ENCODE results near the gene TFF3.

Gene TFF3, protein sequence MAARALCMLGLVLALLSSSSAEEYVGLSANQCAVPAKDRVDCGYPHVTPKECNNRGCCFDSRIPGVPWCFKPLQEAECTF

DNA sequence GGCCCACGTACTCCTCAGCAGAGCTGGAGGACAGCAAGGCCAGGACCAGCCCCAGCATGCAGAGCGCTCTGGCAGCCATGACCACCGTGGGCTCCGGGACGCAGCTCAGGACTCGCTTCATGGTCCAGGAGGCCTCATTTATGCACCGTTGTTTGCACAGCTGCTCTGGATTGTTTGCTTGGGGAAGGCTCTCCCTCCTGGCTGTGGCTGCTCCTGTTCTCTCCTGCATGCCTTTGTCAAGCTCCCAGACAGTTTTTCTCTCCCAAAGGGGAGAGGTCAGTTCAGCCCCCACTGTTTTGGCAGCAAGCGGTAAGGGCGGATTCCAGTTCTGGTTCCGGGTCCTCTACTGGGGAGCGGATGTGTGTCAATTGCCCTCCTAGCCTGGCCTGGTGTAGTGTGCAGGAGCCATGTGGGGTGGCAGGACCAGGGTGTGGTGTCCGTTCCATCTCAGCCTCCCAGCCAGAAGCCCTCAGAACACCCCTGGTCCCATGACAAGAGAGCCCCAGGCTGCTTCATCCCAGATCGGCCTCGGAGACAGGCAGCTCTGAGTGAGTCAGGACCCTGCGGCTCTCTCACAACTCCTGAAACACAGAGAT is at the start of gene TFF3:
Gene TFF3 (minus strand): TSS at position 114 of the 596 bp plus-strand sequence. CDS start 35 bp downstream, at position 79.
- DNase-seq, result no peak

DNA sequence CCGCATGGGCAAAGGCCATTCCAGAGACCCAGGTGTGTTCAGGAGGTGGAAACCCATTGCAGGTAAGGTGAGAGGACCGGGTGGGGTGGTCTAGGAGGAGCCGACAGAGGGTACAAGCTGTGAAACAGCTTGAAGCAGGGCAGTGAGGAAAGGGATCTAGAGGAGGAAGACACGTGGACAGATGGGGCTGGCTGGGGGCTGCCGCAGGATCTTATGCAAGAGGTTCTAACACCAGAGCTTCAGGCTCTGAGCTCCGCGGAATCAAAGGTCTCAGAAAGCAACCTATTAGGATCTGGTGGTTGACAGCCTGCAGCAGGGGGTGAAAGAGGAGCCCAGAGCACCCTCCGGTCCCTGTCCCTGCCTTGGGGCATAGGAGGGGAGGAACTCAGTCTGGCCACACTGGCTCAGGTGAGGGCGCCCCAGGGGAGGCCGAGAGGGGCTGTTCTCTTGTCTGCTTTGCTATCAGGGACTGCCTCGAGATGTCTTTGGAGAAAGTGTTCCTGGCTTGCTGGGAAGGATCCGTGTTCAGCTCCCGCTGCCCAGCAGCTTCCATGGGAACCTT is 49.2 kb upstream of the TFF3 start:
- DNase-seq, result no peak

DNA sequence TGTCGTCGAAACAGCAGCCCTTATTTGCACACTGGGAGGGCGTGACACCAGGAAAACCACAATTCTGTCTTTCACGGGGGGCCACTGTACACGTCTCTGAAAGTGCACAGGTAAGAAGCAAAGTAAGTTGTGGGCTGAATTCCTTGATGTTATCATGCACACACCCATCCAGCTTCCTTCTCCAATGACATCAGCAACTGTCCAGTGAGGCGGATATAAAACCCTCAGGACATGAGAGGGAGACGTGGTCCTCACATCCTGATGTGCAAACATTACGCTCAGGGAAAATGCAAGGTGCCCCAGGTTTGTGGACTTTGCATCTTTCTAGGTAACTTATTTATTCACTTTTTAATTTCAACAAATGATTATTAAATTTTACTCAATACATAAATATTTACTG is 48.1 kb upstream of the TFF3 start:
- no peak for DNase-seq

DNA sequence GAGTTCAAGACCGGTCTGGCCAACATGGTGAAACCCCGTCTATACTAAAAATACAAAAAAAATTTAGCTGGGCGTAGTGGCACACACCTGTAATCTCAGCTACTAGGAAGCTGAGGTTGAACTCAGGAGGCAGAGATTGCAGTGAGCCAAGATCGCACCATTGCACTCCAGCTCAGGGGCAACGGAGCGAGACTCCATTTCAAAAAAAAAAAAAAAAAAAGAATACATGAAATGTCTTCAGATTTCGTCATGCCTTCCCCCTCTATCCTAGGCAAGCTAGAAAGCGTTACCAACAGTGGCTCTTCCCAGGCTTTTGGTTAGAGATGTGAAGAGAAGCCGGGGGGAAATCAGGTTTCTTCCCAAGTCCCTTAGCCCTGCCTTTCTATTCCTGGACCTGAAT is 47.5 kb upstream of the TFF3 start:
- no peak for DNase-seq

DNA sequence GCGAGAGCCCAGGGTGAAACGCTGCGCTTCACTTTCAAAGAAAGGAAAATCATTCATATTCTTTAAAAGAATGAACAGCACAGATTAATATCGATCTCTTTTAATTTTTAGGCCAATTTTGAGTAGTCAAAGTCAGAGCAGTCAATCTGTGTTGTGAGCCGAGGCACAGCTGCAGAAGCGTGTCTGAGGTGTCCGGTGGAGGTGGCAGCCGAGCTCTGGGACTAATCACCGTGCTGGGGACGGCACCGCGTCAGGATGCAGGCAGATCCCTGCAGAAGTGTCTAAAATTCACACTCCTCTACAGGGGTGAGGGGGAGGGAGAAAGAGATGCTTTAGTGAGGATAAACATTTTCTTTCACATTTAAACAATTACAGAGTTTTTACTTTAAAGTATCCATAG is 47.0 kb upstream of the TFF3 start:
- DNase-seq, result no peak

DNA sequence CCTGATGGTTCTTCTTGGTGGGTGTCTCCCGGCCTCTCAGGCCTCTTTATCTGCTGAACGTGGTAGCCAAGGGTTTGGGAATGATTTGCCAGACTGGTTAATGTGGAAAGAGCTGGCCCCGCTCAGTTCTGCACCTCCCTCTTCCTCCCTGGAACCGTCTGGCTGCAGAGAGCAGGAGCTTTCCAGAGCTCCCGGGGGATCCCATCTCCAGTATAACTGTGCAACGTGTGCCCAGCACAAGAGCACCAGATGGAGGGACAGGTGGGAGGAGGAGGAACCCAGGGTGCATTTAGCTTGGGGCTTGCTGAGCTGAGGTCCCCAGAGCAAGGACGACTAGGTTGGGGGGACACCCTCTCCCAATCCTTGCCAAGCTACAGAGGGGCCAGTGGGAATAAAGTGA is 46.1 kb upstream of the TFF3 start:
- no peak for DNase-seq

DNA sequence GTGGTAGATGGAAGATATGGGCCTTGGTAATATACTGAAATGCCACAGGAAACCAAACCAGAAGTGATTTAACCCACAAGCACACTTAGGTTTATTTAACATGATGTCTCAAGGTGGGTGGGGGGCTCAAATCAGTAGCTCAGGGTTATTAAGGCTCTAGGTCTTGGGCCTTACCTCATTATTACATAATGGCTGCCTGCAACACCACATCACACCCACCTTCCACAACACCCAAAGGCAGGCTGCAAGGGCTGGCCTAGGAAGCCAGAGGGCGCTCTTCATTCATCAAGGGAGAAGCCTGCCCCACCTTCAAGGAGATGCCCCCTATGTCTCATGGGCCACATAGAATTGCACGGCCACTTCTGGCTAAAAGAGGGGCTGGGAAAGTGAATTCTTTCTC is 45.1 kb upstream of the TFF3 start:
- no peak for DNase-seq

DNA sequence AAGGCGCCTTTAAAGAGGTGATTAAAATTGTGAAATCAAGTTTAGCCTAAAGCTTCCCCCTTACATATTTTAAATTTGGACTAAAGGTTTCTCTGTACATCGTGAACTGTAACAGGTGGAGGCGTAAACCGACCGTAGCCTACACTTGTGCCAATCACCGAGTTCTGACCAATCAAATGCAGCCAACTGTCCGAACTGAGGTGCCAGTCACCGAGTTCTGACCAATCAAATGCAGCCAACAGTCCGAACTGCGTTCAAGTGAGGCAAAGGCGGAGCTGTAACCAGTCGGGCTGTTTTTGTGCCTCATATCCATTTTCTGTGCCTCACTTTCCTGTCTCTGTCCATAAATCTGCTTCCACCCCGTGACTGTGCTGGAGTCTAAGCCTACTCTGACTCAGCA is 43.7 kb upstream of the TFF3 start:
- no peak for DNase-seq

DNA sequence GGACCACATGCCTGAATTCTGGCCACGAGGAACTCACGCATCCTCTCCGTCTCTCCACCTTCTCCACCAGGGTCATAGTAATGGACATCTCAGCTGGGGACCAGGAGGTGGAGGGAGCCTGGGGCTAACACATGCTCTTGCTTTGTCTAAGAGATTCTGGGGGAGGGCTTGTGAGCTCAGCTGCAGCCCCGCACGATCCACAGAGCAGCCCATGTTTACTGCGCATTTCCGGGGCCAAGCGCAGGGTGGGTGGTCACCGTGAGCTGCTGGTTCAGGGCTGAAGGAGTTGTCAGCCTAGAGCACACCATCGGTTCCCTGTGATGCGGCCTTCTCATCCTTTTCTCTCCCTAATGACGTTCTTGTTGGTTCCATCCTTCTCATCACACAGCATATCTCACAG is 43.1 kb upstream of the TFF3 start:
- no peak for DNase-seq

DNA sequence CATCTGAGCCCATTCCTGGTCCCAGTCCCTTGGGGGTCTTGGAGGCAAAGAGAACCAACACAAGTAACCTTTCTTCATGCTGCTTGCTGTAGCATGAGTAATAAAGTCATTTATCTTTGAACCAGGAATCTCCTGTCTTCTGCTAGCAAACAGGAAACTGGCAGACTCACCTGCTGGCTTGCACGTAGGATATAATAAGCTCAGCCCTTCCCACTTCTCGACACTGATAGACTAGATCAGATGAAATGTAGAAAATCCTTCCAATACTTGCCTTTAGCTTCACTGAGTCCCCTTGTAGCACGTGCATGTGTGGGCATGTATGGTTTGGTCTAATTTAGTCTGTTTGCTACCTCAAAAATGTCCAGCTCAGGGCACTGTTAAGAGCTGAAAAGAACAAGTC is 42.1 kb upstream of the TFF3 start:
- DNase-seq, result no peak

DNA sequence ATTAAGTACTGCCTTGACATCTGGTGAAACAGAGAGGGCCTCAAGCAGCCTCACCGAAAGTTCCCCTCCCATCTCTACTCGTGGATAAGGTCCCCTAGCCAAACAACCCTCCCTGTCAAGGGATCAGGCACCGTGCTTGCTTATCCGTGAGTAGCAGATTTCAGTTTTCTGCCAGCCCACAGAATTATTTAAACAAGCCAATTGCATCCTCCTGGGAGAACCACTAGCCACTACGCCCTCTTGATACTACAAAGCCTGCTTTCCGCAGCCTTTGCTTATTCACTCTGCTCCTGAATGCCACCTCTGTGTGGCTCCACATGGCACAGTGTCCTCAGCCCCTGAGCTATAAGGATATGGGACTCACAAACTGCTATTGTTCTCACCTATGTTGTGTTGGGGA is 41.4 kb upstream of the TFF3 start:
- no peak for DNase-seq

DNA sequence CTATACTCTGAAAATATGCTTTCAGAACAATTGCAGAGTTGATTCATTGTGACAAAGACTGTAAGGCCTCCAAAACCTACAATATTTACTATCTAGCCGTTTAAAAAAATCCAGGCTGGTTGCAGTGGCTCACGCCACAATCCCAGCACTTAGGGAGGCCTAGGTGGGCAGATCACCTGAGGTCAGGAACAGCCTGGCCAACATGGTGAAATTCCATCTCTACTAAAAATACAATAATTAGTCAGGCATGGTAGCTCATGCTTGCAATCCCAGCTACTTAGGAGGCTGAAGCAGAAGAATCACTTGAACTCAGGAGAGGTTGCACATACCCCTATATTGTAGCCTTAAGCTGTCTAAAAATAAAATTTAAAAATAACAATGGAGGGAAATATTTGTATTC is 40.8 kb upstream of the TFF3 start:
- DNase-seq, result no peak

DNA sequence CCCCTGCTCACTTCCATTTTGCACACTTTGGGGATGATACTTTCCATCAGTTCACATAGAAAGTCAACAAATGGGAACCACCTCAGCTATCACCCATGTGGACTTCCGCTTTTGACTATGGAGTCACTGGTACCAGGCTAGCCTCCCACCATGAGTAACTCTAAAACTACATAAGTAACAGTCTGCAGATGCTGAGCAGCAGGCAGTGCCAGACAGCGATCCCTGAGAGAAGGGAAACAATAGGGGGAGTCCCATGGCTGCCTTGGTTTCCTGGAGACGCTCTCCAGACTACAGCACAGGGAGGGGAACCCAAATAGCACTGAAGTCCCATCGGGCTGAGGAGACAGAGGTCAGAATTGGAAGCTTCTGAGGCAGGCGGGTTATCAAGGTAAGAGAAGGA is 38.4 kb upstream of the TFF3 start:
- DNase-seq, result no peak

DNA sequence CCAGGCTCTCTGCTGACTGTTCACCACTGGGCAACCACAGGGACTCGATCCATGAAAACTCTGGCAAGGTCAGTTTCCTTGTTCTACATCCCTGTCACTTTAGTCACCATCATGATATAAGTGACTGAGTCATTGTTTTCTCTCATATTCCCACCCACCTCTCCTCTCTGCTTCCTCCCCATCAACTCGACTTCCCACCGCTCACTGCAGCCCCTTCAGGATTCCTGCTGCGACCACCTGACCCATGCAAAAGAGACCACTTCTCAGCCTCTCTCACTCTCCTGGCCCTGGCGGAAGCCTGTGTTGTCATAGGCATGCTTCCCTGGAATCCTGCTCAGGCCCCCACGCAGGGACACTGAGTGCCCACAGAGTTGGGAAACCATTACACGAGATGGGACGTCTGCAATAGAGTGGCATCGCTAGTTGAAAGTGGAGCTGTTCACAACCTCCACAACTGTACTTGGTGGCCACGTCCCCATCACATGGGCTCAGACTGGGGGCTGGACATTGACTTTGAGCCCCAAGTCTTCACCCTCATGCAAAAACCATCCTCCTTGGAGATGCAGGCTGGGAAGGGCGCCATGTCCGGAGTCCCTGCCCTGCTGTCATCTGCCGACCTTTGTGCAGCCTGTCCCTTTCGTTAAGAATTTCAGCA is 37.4 kb upstream of the TFF3 start:
- no peak for DNase-seq

DNA sequence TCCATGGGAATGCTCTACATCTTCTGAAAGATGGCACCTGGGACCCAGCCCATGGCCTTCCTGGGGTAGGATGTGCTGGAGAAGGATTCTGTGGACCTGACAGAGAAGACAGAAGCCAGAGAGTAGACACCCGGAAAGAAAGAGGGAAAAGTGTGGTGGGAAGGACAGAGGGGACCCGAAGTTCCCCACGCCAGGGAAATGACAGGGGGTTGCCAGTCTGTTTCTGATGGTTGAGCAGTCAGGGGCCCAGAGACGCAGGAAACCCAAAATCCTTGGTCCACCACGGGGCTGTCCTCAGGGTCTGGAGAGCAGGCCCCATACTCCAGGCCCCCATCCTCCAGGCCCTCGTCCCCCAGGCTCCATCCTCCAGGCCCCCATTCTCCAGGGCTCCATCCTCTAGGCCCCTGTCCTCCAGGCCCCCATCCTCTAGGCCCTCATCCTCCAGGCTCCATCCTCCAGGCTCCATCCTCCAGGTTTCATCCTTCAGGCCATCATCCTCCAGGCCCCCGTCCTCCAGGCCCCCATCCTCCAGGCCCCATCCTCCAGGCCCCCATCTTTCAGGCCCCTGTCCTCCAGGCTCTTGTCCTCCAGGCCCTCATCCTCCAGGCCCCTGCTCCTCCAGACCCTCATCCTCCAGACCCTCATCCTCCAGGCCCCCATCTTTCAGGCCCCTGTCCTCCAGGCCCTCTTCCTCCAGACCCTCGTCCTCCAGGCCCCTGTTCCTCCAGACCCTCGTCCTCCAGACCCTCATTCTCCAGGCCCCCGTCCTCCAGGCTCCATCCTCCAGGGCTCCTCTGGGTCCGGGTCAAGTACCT is 36.6 kb upstream of the TFF3 start:
- no peak for DNase-seq

DNA sequence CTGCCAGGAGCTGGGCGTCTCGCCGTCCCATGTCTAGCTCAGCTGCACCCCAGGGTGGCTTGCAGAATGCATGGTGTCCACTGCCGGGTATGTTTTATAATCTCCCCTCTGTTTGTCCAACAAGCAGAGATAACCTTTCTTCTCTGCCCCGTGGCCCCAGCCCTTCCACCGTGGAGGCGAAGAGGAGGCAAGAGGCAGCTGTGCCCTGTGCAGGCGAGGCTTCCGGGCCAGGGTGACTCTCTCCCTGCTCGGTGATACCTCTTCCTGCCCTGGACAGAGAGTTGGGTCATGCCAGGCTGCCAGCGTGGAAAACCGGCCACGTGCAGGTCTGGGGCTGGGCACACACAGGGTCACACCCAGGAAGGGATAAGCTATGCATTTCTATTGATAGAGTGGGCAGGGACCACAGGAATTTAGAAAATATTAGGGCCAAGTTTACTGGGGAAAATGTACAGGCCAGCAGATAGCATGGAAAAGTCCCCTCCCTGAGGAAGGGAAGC is 35.8 kb upstream of the TFF3 start, which contains the start of gene TFF2:
Gene TFF2 (minus strand): TSS at position 68 of the 500 bp plus-strand sequence. CDS start 37 bp downstream, at position 31.
- DNase-seq, result no peak

DNA sequence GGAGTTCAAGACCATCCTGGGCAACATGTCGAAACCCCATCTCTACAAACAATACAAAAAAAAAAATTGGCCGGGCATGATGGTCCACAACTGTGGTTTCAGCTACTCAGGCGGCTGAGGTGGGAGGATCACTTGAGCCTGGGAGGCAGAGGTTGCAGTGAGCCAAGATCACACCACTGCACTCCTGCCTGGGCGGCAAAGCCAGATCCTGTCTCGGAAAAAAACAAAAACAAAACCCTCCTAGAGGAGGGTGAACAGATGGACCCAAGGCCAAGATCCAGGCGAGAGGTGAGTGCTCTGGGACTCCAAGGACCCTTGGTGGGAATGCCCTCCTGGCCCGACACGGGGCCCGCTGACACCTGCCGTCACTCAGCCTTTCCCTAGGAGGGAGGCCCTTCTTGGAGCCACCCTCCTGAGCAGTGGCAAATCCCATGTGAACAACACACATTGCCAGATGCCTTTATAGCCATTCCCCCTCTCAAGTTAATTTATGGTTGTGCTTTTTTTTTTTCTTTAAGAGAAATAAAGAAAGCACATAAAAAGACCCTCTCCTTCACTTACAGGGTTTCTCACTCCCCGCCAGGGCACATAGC is 35.2 kb upstream of the TFF3 start:
- no peak for DNase-seq

DNA sequence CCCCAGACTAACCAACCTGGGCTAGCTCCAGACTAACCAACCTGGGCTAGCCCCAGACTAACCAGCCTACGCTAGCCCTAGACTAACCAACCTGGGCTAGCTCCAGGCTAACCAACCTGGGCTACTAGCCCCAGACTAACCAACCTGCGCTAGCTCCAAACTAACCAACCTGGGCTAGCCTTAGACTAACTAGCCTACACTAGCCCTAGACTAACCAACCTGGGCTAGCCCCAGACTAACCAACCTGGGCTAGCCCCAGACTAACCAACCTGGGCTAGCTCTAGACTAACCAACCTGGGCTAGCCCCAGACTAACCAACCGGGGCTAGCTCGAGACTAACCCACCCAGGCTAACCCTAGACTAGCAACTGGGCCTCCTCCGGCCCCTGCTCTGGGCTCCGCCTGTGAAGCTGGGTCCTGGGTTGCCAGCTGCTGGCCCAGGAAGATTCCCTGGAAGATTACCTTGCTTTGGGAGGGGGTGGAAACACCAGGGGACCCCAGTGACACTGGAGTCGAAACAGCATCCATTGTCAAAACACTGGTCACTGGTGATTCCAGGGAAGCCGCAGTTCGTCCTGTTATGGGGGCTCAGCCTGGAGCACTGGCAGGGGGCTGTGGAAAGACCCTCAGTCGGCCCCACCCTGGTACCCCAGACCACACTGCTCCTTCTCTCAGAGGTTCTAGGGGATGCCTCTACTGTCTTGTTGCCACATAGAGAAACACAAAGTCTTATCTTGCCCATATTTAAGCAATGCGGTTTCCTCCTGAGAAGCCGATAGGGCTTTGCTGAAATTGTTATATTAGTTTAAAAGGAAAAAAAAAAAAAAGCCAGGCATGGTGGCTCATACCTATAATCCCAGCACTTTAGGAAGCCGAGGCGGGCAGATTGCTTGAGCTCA is 34.5 kb upstream of the TFF3 start:
- no peak for DNase-seq

DNA sequence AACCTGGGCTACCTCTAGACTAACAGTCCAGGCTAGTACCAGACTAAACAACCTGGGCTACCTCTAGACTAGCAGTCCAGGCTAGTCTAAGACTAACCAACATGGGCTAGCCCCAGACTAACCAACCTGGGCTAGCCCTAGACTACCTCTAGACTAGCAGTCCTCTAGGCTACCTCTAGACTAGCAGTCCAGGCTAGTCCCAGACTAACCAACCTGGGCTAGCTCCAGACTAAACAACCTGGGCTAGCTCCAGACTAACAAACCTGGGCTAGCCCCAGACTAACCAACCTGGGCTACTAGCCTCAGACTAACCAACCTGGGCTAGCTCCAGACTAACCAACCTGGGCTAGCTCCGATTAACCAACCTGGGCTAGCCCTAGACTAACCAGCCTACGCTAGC is 33.6 kb upstream of the TFF3 start:
- no peak for DNase-seq

DNA sequence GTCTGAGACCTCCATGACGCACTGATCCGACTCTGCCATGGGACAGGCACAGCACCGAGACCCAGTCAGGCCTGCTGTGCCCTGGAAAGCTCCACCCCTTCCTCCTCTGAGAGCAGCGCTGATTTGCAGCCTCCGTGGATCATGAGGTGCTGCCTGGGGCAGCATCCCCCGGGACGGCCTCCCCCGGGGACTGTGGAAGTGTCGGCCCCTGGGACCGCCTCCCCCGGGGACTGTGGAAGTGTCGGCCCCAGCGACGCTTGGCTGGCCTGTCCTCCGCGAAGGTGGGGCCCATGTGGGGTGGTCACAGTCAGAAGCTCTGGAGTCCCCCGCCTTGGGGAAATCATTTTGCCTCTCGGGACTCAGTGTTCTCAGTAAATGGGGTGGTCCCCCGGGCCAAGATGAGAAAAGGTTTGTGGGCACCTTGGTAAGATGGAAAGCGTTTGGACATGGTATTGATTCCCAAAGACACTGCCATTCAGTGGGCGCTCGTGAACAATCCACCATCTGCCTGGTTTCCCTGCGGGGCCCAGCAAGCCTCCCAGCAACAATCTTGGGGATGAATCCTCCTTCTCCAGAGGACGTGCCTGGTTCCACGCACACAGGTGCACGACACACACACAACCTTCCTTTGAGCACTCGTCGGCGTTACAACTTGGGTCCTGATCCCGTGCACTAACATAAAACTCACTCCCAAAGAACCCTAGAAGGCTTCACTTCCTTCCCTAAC is 32.6 kb upstream of the TFF3 start:
- DNase-seq, result no peak
